Effector CD8-positive, alpha-beta T cell (primary cell): ENCODE measurements around the gene TRNT1.

Source experiments
- DNase-seq: peaks from one replicate; lab custom pipeline; 2025; lab: John Stamatoyannopoulos, UW
- total RNA-seq, 4 experiments: gene quantifications; one replicate each; lab custom pipeline; 2026; lab: John Stamatoyannopoulos, UW

TRNT1 gene
- total RNA-seq: 47.3 to 56.2 (median 50.7) reads per million in 4 experiments

DNA sequence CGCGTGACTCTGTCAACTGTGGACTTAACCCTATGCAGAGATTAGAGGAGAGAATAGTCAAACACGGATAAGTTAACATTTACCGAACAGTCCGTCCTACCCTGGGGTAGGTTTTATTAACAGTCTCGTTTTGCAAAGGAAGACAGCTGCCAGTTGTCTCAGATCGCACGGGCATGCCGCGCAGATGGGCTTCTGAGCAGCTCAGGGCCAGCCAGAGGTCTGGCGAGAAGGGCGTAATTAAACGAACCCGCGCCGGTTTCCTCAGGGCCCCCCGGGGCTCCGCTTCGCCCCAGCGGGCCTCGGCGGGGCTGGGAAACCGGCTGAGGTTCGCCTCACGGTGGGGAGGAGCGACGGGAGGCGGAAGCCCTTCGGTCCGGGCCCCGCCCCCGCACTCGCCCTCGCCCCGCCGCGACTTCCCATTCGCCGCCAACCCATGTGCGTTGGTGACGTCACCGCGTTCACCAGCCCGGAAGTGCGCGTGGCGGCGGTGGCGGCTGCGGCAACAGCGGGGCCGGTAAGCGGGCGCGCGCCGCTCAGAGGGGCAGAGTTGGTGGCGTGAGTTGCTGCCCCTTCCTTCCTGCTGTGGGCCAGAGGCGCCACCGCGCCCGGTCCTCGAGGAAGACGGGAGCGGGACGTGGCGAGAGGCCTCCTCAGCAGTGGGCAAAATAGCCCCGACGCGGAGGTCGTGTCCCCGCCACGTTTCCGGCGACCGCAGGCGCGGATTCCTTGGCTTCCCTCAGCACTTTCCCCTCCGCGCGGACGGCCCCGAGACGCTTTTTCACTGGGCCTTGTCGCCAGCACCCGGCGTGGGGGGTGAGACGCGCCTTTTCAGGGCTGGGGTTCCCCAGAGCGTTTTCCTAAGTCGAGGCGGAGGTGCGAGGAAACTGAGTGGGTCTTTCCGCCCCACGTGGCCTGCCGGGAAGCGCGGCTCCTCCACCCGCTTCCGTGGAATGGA is at the start of gene TRNT1:
TRNT1 (plus strand) TSS at position 464 of the 955 bp plus-strand sequence. CDS start 2,101 bp downstream, outside the sequence.
- DNase-seq: peak; percentile 89

DNA sequence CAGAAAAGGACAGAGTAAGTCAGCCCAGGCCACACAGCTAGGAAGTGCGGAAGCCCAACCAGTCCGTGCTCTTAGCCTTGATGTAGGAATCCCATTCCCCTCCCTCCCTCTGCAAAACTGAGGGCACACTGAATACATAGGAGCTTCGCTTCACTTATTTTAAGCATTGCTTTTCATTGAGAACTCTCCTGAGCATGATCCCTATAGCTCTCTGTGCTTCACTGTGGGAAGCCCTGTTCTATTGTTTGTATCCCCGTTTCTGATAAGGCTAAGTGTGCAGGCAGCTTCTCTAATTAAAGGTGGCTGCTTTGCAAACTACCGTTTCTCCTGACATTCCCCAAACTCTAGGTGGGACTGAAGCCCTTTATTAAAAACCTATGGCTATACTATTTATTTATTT is 46.4 kb upstream of the TRNT1 start:
- DNase-seq: no peak

- no peak for DNase-seq
These were observed 45.1 kb upstream of the TRNT1 start for GRCh38 chr3:3081381-3082233.

DNA sequence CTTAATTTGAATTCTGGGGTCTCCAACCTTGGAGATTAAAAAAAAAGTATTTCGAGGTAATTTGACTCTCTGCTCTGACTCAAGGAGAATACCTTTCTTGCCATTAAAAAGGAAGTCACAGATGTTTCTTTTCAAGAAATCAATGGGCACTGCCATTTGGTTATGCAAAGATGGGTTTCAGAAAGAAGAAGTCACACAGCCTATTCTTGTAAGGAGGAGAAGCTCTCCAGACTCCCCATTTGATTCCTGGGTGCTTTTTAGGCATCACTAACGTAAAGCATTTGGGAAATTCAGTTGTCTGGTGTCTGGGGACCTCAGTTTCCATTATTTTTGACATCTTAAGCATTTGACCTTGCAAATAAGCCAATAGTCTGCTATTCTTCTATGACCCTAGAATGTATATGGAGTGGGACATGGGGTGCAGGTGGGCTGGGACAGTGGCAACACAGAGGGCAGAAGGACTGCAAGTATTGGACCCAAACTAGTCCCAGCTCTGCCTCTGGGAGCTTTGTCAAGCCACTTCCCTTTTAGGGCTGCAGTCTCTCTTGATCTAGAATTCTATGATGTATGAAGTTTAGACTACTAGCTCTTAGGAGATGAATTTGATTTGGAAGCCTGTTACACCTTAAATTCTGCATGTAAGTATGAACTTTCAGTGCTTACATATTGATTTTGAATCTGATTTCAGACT is 44.4 kb upstream of the TRNT1 start:
- DNase-seq: no peak

DNA sequence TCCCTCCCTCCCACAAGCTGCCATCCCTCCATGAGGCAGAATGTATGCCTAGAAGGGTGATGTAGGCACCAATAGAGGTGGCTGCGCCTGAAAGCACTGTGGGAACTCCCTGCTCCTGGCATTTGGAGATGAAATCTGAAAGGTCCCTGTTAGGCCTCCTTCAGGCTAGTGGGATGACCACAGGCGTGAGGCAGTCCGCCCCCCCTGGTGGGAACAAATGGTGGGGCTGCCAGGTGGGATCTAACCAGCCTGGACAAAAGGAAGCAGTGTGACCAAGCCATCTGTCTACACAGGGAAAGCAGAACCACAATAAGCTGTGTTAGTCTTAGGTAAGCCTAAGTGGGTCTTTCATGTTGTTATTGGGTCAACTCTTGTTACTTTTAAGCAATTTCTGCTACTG is 41.9 kb upstream of the TRNT1 start:
- no peak for DNase-seq

- no peak for DNase-seq
These were observed 41.0 kb upstream of the TRNT1 start for GRCh38 chr3:3085782-3086181.

DNA sequence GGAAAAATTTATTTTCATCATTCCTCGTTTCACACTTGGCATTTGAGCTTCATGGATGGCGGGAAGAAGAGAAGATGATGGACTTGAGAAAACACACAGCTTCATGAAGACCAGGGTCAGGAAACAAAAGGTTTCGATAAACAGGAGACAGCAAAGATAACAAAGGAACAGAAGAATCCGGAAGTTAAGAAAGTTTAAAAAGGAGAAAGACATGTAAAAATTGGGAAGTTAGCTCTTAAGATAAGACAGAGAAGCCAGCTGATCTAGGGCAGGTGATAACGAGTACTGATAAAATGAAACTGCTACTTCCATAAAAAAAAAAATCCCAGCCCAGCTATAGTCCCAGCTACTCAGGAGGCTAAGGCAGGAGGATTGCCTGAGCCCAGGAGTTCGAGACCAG is 40.5 kb upstream of the TRNT1 start:
- no peak for DNase-seq

GRCh38 chr3:3087279-3087678 is 39.5 kb upstream of the TRNT1 start:
- no peak for DNase-seq

- no peak for DNase-seq
These were observed 38.8 kb upstream of the TRNT1 start for GRCh38 chr3:3087716-3088465.

DNA sequence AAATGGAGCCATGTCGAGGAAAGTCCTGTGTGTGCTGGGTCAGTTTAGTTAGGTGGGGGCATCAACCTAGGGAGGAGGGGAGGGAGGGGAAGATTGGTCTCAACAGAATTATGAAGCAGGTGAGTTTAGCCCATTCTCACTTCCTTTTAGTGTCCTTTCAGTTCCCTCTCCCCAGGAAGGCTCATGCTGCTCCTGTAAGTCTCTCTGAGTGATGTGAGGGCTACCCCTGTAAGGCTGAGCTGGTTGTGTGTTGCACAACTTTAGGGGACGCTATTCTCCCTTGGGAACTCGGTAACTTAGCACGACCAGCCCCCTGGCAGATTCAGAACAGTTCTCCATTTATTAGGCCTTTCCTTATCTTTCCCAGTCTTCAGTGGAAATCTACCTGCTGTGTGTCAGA is 37.7 kb upstream of the TRNT1 start:
- DNase-seq: no peak

DNA sequence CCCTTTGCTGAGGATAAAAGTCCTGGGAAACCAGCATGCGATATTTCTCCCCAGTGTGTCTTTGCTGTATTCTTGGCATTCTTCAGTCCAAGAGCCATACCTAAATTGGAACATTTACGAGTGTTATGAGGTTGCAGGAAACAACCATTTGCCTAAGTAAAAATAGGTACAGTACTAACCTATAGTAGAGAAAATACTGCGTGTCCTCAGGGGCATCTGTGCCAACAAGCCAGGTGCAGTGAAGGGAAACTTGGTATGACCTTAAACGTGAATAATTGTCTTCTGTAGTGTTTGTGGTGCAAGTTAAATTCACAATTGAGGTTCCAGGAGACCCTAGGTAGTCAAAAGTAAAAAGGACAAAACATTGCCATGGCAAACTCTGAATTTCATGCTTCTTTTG is 28.8 kb upstream of the TRNT1 start:
- DNase-seq: no peak

GRCh38 chr3:3101660-3102458 is 24.9 kb upstream of the TRNT1 start:
- DNase-seq: no peak

DNA sequence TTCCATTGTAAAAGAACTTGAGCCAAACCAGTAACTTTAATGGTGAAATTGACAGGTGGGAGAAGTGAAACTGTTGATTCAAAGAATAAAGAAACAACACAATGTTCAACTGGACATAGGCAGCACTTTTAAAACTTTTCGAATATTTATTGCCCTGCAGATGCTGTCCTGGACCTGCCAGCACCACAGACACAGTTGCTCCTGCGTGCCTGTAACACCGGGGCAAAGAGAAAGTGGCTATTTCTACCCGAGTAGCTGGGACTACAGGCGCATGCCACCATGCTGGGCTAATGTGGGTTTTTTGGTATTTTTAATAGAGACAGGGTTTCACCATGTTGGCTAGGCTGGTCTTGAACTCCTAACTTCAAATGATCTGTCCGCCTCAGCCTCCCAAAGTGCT is 24.0 kb upstream of the TRNT1 start:
- no peak for DNase-seq

DNA sequence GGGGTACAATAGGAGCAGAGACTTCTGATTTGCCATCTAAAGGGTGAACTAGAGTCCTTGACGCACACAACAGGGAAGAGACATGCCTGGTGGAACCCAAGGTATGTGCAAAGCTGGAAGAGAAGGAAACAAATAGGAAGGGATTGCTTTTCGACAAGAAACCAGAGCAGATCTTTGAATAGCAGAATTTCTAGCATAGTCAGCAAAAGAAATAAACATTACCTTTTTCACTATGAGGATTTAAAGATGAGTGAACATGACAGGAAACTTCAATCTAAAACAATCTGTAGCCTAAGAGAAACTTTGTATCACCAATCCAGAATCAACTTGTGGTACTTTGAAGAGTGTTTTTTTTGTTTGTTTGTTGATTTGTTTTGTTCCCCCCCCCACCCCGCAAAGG is 21.5 kb upstream of the TRNT1 start:
- no peak for DNase-seq

GRCh38 chr3:3105815-3106214 is 20.9 kb upstream of the TRNT1 start:
- DNase-seq: no peak

- DNase-seq: no peak
These were observed 19.6 kb upstream of the TRNT1 start for GRCh38 chr3:3107181-3107580.

DNA sequence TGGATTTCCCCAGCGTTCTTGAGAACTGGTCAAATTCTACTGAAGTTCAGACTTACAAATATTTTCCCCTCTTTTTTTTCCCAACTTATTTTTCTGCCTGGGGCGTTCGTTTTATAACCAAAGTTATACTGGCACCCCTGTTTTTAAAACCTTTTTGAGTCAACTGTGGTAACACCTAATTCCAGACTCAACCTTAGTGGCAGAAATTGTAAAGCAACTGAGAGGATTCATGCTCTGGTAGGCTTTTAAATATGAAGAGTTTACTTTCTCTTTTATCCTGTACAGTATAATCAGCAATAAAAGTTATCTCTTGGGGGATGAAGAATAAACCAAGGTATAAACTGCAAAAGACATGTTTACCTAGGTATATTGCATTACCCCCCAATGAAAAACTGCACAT is 18.9 kb upstream of the TRNT1 start:
- DNase-seq: no peak

- DNase-seq: no peak
These were observed 17.1 kb upstream of the TRNT1 start for GRCh38 chr3:3109407-3110298.

- no peak for DNase-seq
These were observed 16.5 kb upstream of the TRNT1 start, which contains the start of gene IL5RA for GRCh38 chr3:3110299-3110630. IL5RA (minus strand) TSS chr3:3110374; CDS start chr3:3104984, 5,390 bp downstream.
